Neural progenitor cell (in vitro differentiated cells): ENCODE measurements around the gene C1QL4. TPM values are rescaled to one million over a fixed set of nuclear protein-coding genes. Genes with fewer than 3 reads are reported as not detected.

Experiments
- DNase-seq: peaks from one replicate; pipeline ENCODE4 v3.0.0-alpha.2; 2016; ENCODE audit warnings: low spot score
- H2AFZ ChIP-seq: fragments of 200-600 bp; sonication (generic); replicated peaks from 2 replicates; pipeline ENCODE4 v1.6.1; 2016; ENCODE audit warnings: antibody characterized with exemption
- H3F3A ChIP-seq: fragments of 200-600 bp; sonication (generic); 2 replicates; pipeline ENCODE4 v1.6.1; 2016; ENCODE audit warnings: antibody characterized with exemption, low read depth
- H3K27ac ChIP-seq: fragments of 200-600 bp; sonication (generic); 2 replicates; pipeline ENCODE4 v1.5.1; 2016; ENCODE audit warnings: mild to moderate bottlenecking
- H3K27me3 ChIP-seq: fragments of 200-600 bp; sonication (generic); 2 replicates; pipeline ENCODE4 v1.6.1; 2016; ENCODE audit warnings: mild to moderate bottlenecking, moderate library complexity
- H3K36me3 ChIP-seq: fragments of 200-600 bp; sonication (generic); 2 replicates; pipeline ENCODE4 v1.5.1; 2016
- H3K4me1 ChIP-seq: fragments of 200-600 bp; sonication (generic); 2 replicates; pipeline ENCODE4 v1.6.1; 2016; ENCODE audit warnings: mixed run types
- H3K4me2 ChIP-seq: fragments of 200-600 bp; sonication (generic); 2 replicates; pipeline ENCODE4 v1.6.1; 2016
- H3K4me3 ChIP-seq: fragments of 200-600 bp; sonication (generic); 2 replicates; pipeline ENCODE4 v1.5.1; 2016
- H3K79me2 ChIP-seq: fragments of 200-600 bp; sonication (generic); 2 replicates; pipeline ENCODE4 v1.6.1; 2016; ENCODE audit warnings: low read depth
- H3K9ac ChIP-seq: fragments of 200-600 bp; sonication (generic); 2 replicates; pipeline ENCODE4 v1.6.1; 2016
- H3K9me3 ChIP-seq: fragments of 200-600 bp; sonication (generic); 2 replicates; pipeline ENCODE4 v1.5.1; 2016; ENCODE audit warnings: low read depth
- H4K20me1 ChIP-seq: fragments of 200-600 bp; sonication (generic); 2 replicates; pipeline ENCODE4 v1.6.1; 2016; ENCODE audit warnings: low read depth
- H3K27ac Mint-ChIP-seq: 3 replicates; pipeline ENCODE4 v1.8.0; 2021; ENCODE audit warnings: mixed read lengths
- H3K27me3 Mint-ChIP-seq: 2 replicates; pipeline ENCODE4 v1.8.0; 2022; ENCODE audit warnings: low read depth, mild to moderate bottlenecking, inconsistent platforms, moderate library complexity, mixed read lengths; ENCODE audit not compliant: insufficient read depth
- H3K36me3 Mint-ChIP-seq: 3 replicates; pipeline ENCODE4 v1.8.0; 2021; ENCODE audit warnings: mixed read lengths
- H3K4me1 Mint-ChIP-seq: 3 replicates; pipeline ENCODE4 v1.8.0; 2021; ENCODE audit warnings: mixed read lengths
- H3K4me3 Mint-ChIP-seq: 3 replicates; pipeline ENCODE4 v1.8.0; 2021; ENCODE audit warnings: mild to moderate bottlenecking, moderate library complexity, mixed read lengths
- H3K9me3 Mint-ChIP-seq: 3 replicates; pipeline ENCODE4 v1.8.0; 2020; ENCODE audit warnings: mixed read lengths
- CTCF ChIP-seq: fragments of 200-600 bp; sonication (generic); IDR thresholded peaks from 2 replicates; pipeline ENCODE4 v1.5.1; 2017; ENCODE audit warnings: antibody characterized with exemption, mild to moderate bottlenecking
- EZH2 ChIP-seq: fragments of 200-600 bp; sonication (generic); IDR thresholded peaks from 2 replicates; pipeline ENCODE4 v1.6.1; 2017; ENCODE audit warnings: antibody characterized with exemption, mild to moderate bottlenecking, moderate library complexity
- EZH2phosphoT487 ChIP-seq: fragments of 200-600 bp; sonication (generic); IDR thresholded peaks from 2 replicates; pipeline ENCODE4 v1.6.1; 2017; ENCODE audit warnings: antibody characterized with exemption
- total RNA-seq: library from RNA; depleted of rRNA; stranded (reverse); fragments of >200 nt; gene quantifications from 2 replicates; pipeline ENCODE4 v1.2.3, GENCODE V29; 2015; ENCODE audit warnings: low replicate concordance

Gene C1QL4
- total RNA-seq, 1 donor from 2014 or later: 0.84 TPM

DNA sequence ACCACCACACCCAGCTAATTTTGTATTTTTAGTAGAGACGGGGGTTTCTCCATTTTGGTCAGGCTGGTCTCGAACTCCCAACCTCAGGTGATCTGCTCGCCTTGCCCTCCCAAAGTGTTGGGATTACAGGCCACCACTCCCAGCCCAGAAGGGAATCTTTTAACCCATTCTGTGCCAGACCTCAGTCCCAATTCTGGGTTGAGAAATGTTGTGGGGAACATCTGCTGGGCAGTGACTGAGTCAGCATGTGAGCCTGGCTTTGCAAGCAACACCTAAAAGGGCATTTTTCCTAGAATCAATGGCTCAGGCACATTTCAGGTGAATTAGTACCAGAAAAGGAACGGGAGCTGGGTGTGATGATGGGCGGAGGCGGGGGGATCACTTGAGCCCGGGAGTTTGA, 22.7 kb upstream of the C1QL4 start:
- DNase-seq: no peak
- Histone ChIP-seq H3K4me1 (no peaks in the 10 kb centered on the region), H3K79me2 (no peaks in the 10 kb centered on the region), H3K9ac (no peak overlapping the region), H3K9me3 (no peaks in the 10 kb centered on the region), H3K27ac (no peak overlapping the region), H4K20me1 (no peaks in the 10 kb centered on the region), H3K27me3 (no peaks in the 10 kb centered on the region), H3F3A (no peaks in the 10 kb centered on the region), H2AFZ (no peak overlapping the region), H3K4me2 (no peak overlapping the region), H3K4me3 (no peak overlapping the region), H3K36me3 (no peaks in the 10 kb centered on the region)
- no peaks in the 10 kb centered on the region for H3K36me3 Mint-ChIP-seq
- peaks cover 12% of the 10 kb centered on the region for H3K4me1 Mint-ChIP-seq
- H3K4me3 Mint-ChIP-seq: no peak overlapping the region
- H3K9me3 Mint-ChIP-seq: no peaks in the 10 kb centered on the region
- H3K27ac Mint-ChIP-seq: no peak overlapping the region
- peaks cover 11% of the 10 kb centered on the region for H3K27me3 Mint-ChIP-seq
- TF ChIP-seq CTCF: no peak
- no peak for TF ChIP-seq EZH2phosphoT487
- TF ChIP-seq EZH2: no peak

GRCh38 chr12:49358483-49359141, 21.6 kb upstream of the C1QL4 start:
- H4K20me1 ChIP-seq: no peaks in the 10 kb centered on the region
- DNase-seq: peak; percentile 87
- H3K4me1 Mint-ChIP-seq: peaks cover 12% of the 10 kb centered on the region
- H3K79me2 ChIP-seq: no peaks in the 10 kb centered on the region
- H3K4me2 ChIP-seq: no peak overlapping the region
- no peaks in the 10 kb centered on the region for H3K4me1 ChIP-seq
- H3K36me3 Mint-ChIP-seq: no peaks in the 10 kb centered on the region
- no peaks in the 10 kb centered on the region for H3K9me3 ChIP-seq
- no peaks in the 10 kb centered on the region for H3K36me3 ChIP-seq
- H3K27me3 ChIP-seq: no peaks in the 10 kb centered on the region
- no peak overlapping the region for H3K27ac ChIP-seq
- no peaks in the 10 kb centered on the region for H3K9me3 Mint-ChIP-seq
- peaks cover 11% of the 10 kb centered on the region for H3K27me3 Mint-ChIP-seq
- no peak overlapping the region for H3K27ac Mint-ChIP-seq
- H3F3A ChIP-seq: no peaks in the 10 kb centered on the region
- no peak overlapping the region for H3K4me3 ChIP-seq
- H3K4me3 Mint-ChIP-seq: no peak overlapping the region
- no peak for TF ChIP-seq EZH2
- TF ChIP-seq EZH2phosphoT487: no peak
- peak; percentile 89 for TF ChIP-seq CTCF
- H2AFZ ChIP-seq: peak overlapping the region; percentile 60
- H3K9ac ChIP-seq: no peak overlapping the region

GRCh38 chr12:49357103-49357678, 20.2 kb upstream of the C1QL4 start:
- Mint-ChIP-seq H3K4me1 (peaks cover 12% of the 10 kb centered on the region), H3K9me3 (no peaks in the 10 kb centered on the region), H3K36me3 (no peaks in the 10 kb centered on the region), H3K27me3 (peaks cover 18% of the 10 kb centered on the region), H3K4me3 (no peak overlapping the region), H3K27ac (no peak overlapping the region)
- Histone ChIP-seq H3K4me1 (no peaks in the 10 kb centered on the region), H3F3A (no peaks in the 10 kb centered on the region), H3K4me2 (no peak overlapping the region), H3K36me3 (no peaks in the 10 kb centered on the region), H3K79me2 (no peaks in the 10 kb centered on the region), H3K9me3 (no peaks in the 10 kb centered on the region), H4K20me1 (no peaks in the 10 kb centered on the region), H3K27ac (no peak overlapping the region), H3K4me3 (no peak overlapping the region), H2AFZ (no peak overlapping the region), H3K9ac (no peak overlapping the region), H3K27me3 (no peaks in the 10 kb centered on the region)
- no peak for TF ChIP-seq EZH2
- TF ChIP-seq CTCF: peak; percentile 67
- DNase-seq: peak; percentile 37
